Mucosa of rectum (tissue), 2 donors: ENCODE measurements around the gene RAF1.

Experiments
- H3K27ac ChIP-seq, 2 donors: one replicate each; pipeline ENCODE4 v1.7.0; 2013; ENCODE audit warnings: inconsistent platforms in 2 of 2, low read depth in 2 of 2, low read length in 2 of 2
- H3K27me3 ChIP-seq, 2 donors: one replicate each; pipeline ENCODE4 v1.7.0; 2013; ENCODE audit warnings: low read length in 2 of 2; ENCODE audit not compliant: control insufficient read depth in 2 of 2, insufficient read depth in 2 of 2
- H3K36me3 ChIP-seq, 2 donors: one replicate each; pipeline ENCODE4 v1.7.0; 2013; ENCODE audit warnings: low read length in 2 of 2; ENCODE audit not compliant: control insufficient read depth in 2 of 2, insufficient read depth in 2 of 2
- H3K4me1 ChIP-seq, 2 donors: one replicate each; pipeline ENCODE4 v1.7.0; 2013; ENCODE audit warnings: low read length in 2 of 2, mild to moderate bottlenecking in 1 of 2; ENCODE audit not compliant: control insufficient read depth in 2 of 2, insufficient read depth in 2 of 2
- H3K4me3 ChIP-seq, 2 donors: one replicate each; pipeline ENCODE4 v1.7.0; 2013; ENCODE audit warnings: low read length in 2 of 2
- H3K9ac ChIP-seq, 2 donors: one replicate each; pipeline ENCODE4 v1.7.0; 2013; ENCODE audit warnings: low read length in 2 of 2, low read depth in 1 of 2, mild to moderate bottlenecking in 1 of 2
- H3K9me3 ChIP-seq, 2 donors: one replicate each; pipeline ENCODE4 v1.7.0; 2013; ENCODE audit warnings: low read length in 2 of 2; ENCODE audit not compliant: control insufficient read depth in 2 of 2
- donor health status: healthy.
- donor health status: Normal muscosa, but diverticular disease.

Gene RAF1

DNA sequence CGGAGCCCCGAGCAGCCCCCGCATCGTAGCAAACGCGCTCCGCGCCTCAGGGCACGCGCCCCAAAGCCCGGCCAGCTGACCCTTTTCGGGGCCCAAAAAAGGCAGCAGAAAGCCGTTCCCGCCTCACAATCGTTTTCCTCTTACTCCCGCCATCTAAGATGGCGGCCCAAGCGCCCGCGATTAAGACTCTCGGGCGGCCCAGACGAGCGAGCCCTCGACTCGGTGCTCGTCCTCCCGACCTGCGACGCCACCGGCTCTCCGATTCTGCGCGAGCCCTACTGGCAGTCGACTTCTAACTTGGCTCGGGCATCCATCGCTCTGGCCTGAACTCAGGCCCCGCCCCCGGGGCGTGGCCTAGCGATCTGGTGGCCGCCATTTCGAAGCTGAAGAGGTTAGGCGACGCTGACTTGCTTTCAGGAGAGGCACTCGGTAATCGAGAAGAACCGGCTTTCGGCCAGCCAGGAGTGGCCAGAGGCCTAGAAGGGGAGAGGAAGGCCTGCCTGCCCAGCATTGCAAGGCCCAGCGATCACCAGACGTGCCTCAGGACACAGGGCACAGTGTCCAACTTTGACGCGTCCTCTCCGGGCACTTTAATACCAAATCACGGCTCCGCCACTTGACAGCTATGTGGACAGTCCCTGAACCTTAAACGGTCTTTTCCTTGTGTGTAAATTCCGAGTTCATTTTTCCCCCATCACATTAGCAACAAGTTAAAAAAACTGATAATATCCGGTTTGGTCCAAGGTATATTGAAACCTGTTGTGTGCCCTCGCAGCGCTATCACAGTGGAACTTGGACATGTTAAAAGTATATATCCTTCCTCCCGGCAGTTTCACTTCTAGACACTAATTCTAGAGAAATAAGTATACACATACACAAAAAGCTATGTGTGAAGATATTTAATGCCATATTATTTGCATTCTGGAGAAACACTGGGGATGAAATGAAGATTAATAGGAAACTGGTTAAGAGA lies at the start of gene RAF1:
RAF1 (minus strand) TSS at position 182 of the 973 bp plus-strand sequence. CDS start 45,396 bp downstream, outside the sequence.
- Histone ChIP-seq H3K27ac (peak within 1 kb of the TSS; percentile 99), H3K4me3 (peak within 1 kb of the TSS; percentile 99), H3K4me1 (peaks cover 13 to 14% of the 10 kb centered on the region in 2 donors), H3K36me3 (no peaks in the 10 kb centered on the region), H3K27me3 (no peaks in the 10 kb centered on the region), H3K9ac (peak within 1 kb of the TSS; percentile 97 to 100), H3K9me3 (no peaks in the 10 kb centered on the region)

- Histone ChIP-seq H3K4me1 (no peaks in the 10 kb centered on the region), H3K36me3 (no peaks in the 10 kb centered on the region), H3K4me3 (no peak overlapping the region), H3K9ac (no peak overlapping the region), H3K27me3 (no peaks in the 10 kb centered on the region), H3K27ac (no peak overlapping the region), H3K9me3 (no peaks in the 10 kb centered on the region)
Observed at GRCh38 chr3:12710062-12710461, 46.1 kb upstream of the RAF1 start.

DNA sequence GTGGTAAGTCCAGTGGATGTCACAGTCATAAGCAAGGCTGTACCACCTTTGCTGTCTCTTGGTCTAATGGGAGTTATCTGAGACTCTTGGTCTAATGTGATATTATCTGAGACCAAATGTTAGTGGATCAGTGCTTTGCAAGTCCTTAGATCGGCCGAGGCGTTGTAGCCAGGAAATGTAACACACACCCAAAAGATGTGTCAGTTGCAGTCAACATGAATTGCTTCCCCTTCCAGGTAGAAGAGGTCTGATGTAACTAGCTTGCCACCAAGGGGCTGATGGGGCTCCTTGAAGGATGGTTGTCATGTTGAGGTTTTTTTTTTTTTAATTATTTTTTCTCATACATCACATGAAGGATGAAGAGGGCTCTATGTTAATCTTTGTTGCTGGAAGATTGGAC lies 45.4 kb upstream of the RAF1 start:
- no peak overlapping the region for H3K4me3 ChIP-seq

GRCh38 chr3:12708584-12709192 lies 44.8 kb upstream of the RAF1 start:
- Histone ChIP-seq H3K27me3 (no peaks in the 10 kb centered on the region), H3K36me3 (no peaks in the 10 kb centered on the region), H3K4me3 (no peak overlapping the region), H3K9ac (no peak overlapping the region), H3K4me1 (no peaks in the 10 kb centered on the region), H3K9me3 (no peaks in the 10 kb centered on the region), H3K27ac (no peak overlapping the region)

More for the DNA sequence above, 45.4 kb upstream of the RAF1 start:
- Histone ChIP-seq H3K4me1 (no peaks in the 10 kb centered on the region), H3K27me3 (no peaks in the 10 kb centered on the region), H3K9ac (no peak overlapping the region), H3K36me3 (no peaks in the 10 kb centered on the region), H3K9me3 (no peaks in the 10 kb centered on the region), H3K27ac (no peak overlapping the region)

GRCh38 chr3:12707449-12707848 lies 43.5 kb upstream of the RAF1 start:
- Histone ChIP-seq H3K36me3 (no peaks in the 10 kb centered on the region), H3K9ac (no peak overlapping the region), H3K27ac (no peak overlapping the region), H3K4me3 (no peak overlapping the region), H3K9me3 (no peaks in the 10 kb centered on the region), H3K4me1 (no peaks in the 10 kb centered on the region), H3K27me3 (no peaks in the 10 kb centered on the region)

DNA sequence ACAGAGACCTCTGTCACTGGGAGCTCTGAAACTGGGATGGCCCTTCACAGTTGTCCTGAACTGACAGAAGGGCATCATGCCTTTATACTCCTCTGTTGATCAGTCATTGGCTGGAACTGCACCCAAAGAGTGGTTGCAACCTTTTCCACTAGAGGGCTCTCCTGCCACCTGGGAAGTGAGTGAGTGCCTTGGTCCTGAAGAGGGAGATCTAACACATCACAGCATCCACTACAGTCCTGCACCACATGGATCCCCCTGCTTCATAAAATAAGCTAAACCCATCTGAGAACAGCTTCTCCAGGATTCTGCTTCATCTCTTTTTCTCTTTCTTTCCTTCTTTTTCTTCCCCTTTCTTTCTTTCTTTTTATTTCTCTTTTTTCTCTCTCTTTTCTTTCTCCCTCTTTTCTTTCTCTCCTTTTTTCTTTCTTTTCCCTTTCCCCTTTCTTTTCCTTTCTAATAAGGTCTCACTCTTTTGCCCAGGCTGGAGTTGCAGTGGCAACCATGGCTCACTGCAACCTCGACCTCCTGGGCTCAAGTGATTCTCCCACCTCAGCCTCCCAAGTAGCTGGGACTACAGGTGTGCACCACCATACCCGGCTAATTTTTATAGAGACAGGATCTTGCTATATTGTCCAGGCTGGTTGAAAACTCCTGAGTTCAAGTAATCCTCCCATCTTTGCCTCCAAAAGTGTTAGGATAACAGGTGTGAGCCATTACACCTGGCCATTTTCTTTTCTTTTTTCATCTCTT lies 42.8 kb upstream of the RAF1 start:
- H3K9me3 ChIP-seq, result no peaks in the 10 kb centered on the region
- H3K4me1 ChIP-seq, result no peaks in the 10 kb centered on the region
- H3K27ac ChIP-seq, result no peak overlapping the region
- no peak overlapping the region for H3K4me3 ChIP-seq
- no peaks in the 10 kb centered on the region for H3K36me3 ChIP-seq
- H3K9ac ChIP-seq, result no peak overlapping the region
- no peaks in the 10 kb centered on the region for H3K27me3 ChIP-seq

DNA sequence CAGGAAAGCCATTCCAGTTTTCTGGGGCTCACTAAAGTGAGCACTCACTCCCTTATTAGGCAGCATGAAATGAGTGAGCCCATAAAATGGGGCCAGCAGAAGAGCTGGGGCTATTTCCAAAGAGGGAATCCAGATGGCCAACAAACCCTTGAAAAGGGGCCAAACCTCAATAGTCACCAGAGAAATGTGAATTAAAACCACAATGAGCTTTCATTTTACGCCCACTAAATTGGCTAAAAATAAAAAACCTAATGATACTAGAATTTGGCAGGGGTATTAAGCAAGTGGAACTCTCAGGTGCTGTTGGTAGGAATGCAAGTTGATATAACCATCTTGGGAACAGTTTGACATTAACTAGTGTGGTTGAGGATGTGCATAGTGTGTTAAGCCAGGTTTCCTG lies 42.1 kb upstream of the RAF1 start:
- H3K9ac ChIP-seq, result no peak overlapping the region
- no peaks in the 10 kb centered on the region for H3K9me3 ChIP-seq
- H3K4me1 ChIP-seq, result no peaks in the 10 kb centered on the region
- H3K27ac ChIP-seq, result no peak overlapping the region
- H3K36me3 ChIP-seq, result no peaks in the 10 kb centered on the region
- H3K27me3 ChIP-seq, result no peaks in the 10 kb centered on the region
- no peak overlapping the region for H3K4me3 ChIP-seq

- no peaks in the 10 kb centered on the region for H3K4me1 ChIP-seq
- H3K27me3 ChIP-seq, result no peaks in the 10 kb centered on the region
- no peak overlapping the region for H3K9ac ChIP-seq
- H3K27ac ChIP-seq, result no peak overlapping the region
- H3K9me3 ChIP-seq, result no peaks in the 10 kb centered on the region
- no peaks in the 10 kb centered on the region for H3K36me3 ChIP-seq
- H3K4me3 ChIP-seq, result no peak overlapping the region
Observed at GRCh38 chr3:12705374-12705926, 41.5 kb upstream of the RAF1 start.

DNA sequence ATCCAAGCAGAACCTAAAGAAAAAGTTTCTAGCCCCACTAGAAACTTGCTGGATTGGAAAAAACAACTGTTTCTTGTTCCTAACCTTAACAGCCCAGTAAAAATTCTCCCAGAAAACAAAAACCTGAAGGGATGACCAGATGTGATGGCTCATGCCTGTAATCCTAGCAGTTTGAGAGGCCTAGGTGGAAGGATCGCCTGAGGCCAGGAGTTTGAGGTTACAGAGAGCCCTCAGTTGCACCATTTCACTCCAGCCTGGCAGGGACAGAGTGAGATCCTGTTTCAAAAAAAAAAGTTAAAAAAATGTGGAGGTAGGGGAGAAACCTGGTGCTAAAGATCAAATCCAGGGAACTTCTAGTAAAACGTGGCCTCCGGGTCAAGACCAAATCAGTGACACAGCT lies 38.6 kb upstream of the RAF1 start:
- Histone ChIP-seq H3K9me3 (no peaks in the 10 kb centered on the region), H3K36me3 (no peaks in the 10 kb centered on the region), H3K9ac (no peak overlapping the region), H3K27ac (no peak overlapping the region), H3K27me3 (no peaks in the 10 kb centered on the region), H3K4me3 (no peak overlapping the region), H3K4me1 (no peaks in the 10 kb centered on the region)
